NK-92 treated with Interleukin-12 subunit alpha and Interleukin-12 subunit beta, amount 100 ng/mL, for 24 hours (cell line): ENCODE measurements around the gene UVSSA.
"Not testable (repeated sequence)": the region's sequence is repeated elsewhere in the genome, so short reads cannot be mapped to it uniquely, and the experiment has no call there.

Experiments used
- DNase-seq: peaks from one replicate; lab custom pipeline; 2025; lab: John Stamatoyannopoulos, UW

The UVSSA gene

DNA sequence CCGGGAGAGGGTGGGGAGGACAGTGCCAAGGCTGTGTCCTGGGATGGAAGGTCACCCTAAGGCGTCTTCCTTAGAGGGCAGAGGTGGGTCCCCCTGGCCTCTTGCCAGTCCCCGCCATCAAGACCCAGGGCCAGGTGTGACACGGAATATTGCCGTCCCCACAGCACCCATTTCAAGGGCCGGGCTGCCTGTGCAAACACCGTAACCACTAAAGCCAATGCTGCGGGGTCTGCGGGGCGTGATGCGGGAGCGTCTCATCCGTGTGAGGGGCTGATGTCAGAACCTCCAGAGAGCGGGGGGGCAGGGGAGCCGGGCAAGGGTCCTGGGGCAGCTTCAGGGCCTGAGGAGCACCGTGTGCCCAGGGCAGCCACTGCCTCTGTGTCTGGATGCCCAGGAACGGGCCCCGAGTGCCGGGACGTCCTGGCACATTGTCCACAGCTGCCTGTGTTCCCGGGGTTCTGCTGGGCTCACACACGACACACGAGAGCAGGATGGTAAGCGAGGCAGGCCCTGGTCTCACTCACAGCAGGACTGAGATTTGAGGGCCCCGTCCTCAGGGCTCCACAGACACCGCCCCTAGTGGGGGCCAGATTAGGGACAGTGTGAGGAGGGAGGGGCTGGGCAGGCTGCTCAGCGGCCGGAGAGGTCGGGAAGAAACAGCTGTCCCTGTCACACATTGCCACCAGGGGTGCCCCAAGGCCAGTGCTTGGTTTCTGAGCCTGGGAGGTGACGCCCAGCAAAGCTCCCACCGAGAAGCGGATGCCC is 30.0 kb downstream of the UVSSA start:
- DNase-seq: no peak

DNA sequence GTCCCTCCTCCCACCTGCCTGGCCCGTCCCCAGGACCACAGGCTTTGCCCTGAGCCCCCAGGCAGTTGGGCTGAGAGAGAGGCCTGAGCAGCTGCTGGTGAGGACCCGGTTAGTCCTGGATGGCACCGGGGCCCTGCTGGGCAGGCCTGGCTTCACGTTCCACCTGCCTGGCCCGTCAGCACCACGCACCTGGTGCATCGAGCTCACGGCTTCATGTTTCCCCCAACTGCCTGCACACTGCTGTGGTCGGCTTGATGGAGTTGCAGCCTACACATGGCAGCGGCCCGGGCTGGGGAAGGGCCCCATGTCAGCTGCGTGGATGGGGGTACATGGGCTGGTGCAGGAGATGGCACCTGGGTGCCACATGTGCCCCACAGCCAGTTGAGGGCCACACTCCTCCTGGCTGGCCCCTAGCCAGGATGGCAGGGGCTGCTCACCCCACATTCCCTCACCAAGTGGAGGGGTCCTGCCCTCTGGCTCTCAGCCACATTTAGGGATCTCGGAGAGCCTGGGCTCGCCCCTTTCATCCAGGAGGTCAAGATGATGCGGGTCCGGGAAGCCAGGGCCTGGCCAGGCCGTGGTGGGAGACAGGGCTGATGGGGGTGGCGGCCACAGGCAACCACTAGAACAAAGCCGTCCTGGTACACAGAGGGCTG is 30.7 kb downstream of the UVSSA start:
- DNase-seq: no peak

DNA sequence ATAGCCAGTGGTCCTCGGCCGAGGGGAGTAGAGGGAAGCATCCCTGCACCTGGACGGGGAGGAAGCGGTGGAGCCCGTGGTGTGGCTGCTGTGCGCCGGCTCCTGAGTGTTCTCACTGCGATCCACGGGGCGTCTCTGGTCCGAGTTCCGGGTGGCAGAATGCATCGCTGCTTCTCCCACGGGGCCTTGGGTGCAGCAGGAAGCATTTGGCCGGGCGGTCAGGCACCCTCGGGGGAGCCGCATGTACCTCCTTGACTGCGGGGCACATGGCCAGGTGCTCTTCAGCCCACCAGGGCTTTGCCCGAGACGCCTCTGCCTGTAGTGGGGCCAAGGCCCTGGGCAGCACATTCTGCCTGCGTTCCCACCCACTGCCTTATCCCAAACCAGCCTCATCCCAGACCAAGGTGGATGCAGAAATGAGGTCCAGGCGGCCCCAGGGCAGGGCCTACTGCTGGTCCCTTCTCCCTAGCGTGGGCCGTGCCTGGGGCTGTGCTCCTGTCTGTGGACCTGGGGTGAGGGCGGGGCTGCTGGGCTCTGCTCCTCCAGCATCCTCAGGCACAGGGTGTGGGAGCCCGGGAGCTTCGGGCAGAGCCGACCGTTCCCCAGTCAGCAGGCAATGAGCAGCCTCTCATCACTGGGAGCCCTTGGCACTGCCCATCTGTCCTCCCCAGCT is 31.7 kb downstream of the UVSSA start:
- no peak for DNase-seq

DNA sequence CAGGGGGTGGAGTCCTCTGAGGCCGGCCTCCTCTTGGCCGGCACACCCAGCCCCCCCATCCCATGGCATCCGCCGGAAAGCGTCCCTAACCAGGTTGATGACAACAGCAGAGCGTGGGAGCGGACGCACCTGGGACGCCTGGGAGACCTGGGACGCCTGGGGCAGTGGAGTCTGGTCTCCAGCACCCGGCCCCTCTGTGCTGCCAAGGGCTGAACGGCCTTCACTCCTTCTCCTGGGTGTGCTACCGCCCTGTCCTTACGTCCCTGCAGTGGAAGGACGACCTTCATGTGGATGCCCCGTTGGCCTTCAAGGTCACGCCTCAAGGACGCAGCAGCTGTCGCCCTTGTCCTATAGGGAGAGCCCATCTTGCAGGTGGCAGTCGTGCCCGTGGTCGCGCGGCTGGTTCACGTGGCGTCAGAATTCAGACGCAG is 32.4 kb downstream of the UVSSA start:
- no peak for DNase-seq

DNA sequence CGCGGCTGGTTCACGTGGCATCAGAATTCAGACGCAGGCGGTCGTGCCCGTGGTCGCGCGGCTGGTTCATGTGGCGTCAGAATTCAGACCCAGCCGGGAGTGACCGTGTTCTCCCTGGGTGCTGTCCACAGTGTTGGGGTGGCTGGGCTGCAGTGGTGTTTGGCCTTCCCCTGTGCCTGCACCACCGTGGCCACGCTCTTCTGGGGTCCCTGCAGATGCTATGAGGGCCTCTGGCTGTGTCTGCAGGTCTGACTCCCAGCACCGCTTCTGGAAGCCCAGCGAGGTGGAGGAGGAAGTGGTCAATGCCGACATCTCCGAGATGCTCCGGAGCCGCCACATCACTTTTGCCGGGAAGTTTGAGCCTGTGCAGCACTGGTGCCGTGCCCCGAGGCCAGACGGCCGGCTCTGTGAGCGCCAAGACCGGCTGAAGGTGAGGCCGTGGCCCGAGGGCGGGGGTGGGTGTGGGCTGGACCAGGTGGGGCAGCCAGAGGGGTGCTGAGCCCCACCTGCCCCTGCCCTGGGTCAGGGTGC is 32.9 kb downstream of the UVSSA start:
- no peak for DNase-seq

DNA sequence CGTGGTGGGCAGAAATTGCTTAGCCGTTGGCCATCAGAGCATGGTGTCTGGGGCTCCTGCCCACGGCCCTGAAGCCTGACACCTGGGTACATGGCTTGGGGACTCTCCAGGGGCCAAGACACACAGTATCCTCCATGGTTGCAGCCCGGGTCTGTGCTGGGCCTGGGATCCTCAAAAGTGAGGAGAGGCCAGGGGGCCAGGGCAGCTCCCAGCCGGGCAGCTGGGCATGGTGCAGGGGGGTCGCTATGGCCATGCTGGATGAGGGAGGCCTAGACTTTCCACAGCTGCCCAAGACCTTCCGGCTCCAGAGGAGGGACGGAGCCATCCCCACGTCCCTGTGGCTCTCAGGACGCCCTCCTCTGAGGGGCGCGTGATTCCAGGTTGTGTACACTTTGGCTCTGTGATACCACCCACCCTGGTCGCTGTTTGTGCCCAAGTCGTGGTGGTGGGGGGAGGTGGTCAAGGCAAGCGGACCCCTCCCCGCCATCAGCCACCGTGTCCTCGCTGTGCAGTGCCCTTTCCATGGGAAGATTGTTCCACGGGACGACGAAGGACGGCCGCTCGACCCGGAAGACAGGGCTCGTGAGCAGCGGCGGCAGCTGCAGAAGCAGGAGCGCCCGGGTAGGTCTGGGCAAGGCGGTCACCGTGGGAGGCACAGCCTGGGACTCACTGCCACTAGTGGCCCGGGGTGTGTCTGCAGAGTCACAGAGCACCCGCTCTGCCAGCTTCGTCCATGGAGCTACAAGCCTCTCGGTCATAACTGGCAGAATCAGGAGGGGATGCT is 33.6 kb downstream of the UVSSA start:
- no peak for DNase-seq

DNA sequence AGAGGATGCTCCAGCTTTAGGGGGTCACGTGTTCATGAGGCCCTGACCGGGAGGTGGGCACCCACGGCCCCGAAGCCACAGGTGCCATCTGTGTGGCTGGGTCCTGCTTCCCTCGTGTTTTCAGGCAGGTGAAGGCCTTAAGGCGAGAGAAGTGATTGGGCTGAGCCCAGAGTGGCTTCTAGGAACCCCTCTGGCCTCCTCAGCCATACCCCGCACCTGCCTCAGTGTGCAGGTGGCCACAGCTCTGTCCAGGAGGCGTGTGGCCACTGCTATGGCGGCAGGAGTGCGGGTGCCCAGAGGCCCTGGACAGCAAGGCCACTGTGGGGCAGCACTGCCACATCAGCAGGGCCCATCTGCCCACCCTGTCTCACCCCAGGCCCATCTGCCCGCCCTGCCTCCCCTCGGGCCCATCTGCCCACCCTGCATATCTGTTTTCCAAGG is 34.2 kb downstream of the UVSSA start:
- no peak for DNase-seq

DNA sequence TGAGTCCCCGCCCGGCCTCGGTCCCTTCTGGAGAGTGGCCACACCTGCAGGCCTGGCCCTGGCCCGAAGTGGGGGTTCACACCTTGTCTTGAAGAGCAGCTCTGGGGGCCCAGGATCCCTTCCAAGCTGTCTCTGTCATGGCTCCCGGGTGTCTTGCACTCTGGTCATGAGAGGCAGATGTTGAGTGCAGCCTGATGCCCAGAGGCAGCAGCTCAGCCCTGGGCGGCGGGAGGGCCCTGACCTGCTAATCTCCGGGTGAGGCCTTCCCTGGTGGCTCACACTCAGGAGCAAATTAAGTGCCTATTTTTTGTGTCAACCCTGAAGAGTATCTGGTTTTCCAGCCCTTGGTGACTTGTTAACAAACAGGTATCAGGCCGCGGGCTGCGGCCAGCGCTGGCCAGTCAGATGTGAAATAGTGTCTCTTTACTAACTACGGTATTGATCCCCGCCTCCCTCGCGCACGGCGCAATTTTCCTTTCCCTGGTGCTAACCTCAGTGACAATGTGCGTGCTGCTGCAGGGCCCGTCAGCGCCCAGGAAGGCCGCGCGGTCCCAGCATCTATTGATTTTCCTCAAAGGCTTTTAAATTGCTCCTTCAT is 35.0 kb downstream of the UVSSA start:
- no peak for DNase-seq

DNA sequence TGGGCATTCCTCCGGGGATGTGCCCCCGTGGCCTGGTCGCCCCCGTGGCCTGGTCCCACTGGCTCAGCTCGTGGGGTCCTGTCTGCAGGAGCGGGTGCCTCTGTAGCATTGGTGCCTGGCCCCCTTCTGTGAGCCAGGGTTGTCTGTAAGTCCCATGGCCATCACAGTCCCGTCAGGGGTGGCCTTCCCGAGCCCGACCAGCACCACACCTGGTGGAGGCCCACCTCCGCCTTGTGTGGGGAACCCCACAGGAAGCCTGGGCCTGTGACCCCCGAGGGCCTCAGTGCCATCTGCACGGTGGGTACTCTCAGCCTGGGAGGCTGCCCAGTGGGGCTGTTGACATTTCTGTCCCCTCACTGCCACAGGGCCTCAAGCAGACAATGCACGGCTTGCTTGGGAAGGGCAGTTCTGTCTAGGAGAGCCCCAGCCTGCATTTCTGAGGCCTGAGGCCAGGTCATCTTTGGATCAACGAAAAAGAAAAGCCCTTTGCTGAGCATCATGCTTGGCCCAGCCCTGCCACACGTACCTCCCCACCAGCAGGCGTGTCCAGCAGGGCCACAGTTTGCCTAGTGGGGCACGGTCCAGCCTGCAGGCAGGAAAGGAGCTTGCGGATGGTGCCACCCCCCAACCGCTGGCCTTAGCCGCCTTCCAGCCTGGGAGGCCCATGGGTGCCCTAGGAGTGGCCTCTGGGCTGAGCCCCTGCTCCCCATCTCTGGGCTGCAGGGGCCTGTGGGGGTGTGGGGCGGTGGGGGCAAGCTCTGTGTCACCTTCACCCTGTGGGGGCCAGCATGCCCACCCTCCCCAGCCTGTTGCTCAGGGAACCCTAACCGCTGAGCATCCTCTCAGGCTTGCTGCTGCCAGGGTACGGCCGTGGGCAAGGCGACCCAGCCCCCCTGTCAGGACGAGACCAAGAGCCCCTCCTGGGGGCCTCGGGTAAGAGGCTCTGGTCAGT is 36.0 kb downstream of the UVSSA start:
- DNase-seq: no peak

DNA sequence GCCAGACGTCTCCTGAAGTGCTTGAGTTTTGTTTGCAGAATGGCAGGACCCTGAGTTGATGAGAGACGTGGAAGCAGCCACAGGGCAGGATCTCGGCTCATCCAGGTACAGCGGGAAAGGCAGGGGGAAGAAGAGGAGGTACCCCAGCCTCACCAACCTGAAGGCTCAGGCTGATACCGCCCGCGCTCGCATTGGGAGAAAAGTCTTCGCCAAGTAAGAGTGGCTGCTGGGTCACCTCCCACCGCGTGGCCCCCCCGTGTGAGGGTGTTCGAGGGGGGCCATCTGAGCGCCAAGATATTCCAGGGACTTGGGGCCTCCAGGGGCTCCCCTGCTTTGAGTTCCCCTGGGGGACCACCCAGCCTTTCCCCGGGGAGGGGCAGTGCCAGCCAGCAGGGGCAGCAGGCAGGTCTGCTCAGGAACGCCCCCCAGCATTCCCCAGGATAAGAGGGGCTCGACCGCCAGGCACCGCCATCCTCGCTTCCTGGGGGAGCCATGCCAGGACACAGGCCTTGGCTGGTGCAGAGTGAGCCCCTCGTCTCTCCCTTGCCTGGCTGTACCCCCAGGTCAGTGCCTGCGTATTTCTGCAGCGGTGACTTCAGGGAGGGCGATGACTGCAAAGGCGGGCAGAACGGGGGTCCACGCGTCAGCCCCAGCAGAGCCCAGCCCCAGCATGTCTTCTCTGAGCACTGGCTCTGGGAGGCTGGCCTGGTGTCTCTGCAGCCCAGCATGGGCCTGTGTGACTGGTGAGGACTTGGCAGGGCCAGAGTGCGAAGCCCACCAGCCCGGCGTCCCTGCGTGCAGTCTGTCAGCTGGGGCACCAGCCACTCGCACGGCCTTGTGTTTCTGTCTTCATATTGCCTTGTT is 37.0 kb downstream of the UVSSA start:
- DNase-seq: no peak

DNA sequence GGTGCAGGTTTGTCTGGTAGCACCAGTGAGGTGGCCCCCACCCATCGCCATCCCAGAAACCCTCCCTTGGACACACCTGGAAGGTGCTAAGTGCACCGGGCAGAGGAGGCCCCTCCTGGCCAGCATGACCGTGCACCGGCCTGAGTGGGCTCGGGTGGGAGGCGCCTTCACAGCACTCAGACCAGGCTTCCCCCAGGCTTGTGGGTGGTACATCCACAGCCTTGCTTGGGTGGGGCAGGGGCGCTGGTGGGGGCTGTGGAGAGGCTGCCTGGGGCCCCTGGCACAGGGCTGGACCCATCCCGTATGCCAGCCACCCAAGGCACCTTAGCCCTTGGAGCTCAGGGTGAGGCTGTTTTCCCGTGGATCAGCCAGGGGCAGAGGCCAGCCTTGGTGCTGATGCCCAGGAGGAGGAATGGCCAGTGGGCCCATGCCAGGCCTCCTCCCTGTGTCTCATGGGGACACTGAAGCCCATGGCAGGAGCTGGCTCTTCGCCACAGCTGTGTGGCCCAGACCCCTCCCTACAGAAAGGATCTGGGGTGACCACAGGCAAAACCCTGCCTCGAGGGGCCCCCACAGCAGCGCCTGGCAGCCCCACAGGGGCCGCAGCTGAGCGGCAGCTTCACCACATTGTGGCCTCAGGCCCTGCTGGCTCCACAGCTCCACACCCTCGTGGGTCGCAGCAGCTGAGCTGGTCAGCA is 37.8 kb downstream of the UVSSA start:
- DNase-seq: no peak

DNA sequence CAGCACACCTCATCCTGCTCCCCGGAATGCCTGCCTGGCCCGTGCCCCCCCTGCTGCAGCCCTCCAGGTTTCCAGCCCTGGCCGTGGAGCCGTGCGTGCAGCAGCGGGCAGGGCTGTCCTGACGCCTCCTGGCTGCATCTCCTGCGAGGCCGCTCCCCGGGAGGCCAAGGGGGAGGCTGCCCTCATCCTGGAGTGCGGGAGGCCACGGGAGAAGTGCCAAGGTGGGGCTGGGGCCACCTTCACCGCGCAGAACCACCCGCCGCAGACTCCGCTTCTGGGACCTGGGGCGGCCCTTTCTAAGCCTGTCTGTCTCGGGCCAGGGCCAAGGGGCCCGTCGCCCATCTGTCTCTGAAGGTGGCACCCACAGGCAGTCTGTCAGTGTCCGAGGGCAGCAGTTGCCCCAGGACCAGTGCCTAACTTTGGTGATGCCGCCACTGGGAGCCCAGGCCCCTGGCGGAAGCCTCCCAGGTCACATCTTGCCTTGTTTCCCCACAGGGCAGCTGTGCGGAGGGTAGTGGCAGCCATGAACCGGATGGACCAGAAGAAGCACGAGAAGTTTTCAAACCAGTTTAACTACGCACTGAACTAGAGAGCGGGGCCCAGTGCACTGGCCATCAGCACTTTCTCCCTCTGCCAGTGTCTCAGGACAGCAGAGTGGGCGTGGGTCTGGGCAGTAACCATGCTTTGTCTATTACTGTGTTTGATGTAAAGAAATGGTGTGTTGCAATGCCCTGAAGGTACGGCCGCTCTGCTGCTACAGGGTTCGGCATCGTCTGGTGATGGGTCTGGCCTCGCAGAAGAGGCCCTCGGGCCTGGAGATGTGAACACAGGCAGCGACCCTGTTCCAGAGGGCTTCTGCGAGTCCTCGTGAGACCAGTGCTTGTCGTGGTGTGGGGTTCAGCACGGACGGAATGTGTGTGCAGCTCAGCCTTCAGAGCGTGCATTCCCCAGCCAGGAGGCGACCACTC is 38.6 kb downstream of the UVSSA start:
- DNase-seq: no peak

DNA sequence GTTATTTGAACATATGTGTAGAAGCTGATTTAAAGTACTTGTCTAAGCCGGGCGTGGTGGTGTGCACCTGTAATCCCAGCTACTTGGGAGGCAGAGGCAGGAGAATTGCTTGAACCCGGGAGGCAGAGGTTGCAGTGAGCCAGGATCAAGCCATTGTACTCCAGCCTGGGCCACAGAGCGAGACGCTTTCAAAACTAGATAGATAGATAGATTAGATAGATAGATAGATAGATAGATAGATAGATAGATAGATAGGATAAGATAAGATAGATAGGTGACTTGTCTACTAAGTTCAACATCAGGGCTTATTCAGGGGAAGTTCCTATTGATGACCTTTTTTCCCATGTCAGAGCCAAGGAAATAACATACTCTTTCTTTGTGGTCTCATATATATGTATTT is 46.4 kb downstream of the UVSSA start:
- not testable (repeated sequence) for DNase-seq

DNA sequence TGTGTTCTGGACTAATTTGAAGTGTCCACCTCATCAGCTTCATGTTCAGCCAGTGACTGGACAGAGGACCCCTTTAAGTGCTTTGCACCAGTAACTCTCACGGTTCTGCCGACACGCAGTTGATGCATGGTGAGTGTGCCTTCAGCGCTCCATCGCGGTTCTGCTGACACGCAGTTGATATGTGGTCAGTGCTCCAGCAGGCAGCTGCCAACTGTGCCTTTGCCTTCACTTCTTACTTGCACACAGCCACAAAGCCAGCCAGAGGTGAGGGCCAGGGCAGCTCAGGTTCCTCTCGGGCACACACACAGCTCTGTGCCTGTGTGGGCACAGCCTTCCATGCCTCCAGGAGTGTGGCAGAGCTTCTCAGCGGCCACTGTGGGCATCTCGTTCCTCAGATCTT is 46.9 kb downstream of the UVSSA start:
- DNase-seq: no peak

DNA sequence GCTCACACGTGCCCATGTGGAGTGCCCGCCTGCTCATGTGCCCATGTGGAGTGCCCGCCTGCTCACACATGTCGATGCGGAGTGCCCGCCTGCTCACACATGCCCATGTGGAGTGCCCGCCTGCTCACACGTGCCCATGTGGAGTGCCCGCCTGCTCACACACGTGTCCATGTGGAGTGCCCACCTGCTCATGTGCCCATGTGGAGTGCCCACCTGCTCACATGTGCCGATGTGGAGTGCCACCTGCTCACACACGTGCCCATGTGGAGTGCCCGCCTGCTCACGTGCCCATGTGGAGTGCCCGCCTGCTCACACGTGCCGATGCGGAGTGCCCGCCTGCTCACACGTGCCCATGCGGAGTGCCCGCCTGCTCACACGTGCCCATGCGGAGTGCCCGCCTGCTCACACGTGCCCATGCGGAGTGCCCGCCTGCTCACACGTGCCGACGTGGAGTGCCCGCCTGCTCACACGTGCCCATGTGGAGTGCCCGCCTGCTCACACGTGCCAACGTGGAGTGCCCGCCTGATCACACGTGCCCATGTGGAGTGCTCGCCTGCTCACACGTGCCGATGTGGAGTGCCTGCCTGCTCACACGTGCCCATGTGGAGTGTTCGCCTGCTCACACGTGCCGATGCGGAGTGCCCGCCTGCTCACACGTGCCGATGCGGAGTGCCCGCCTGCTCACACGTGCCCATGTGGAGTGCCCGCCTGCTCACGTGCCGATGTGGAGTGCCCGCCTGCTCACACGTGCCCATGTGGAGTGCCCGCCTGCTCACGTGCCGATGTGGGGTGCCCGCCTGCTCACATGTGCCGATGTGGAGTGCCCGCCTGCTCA is 47.8 kb downstream of the UVSSA start:
- DNase-seq: not testable (repeated sequence)

DNA sequence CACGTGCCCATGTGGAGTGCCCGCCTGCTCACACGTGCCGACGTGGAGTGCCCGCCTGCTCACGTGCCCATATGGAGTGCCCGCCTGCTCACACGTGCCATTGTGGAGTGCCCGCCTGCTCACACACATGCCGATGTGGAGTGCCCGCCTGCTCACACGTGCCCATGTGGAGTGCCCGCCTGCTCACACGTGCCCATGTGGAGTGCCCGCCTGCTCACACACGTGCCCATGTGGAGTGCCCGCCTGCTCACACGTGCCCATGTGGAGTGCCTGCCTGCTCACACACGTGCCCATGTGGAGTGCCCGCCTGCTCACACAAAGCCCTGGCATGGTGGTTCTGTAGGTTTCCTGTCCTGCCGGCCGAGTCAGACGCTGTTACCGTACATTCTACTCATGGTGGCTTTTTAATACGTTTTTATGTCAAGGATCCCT is 48.4 kb downstream of the UVSSA start:
- DNase-seq: not testable (repeated sequence)
